GM12873 (cell line): ENCODE data around the gene AK4.
"Not testable (repeated sequence)": the region's sequence is repeated elsewhere in the genome, so short reads cannot be mapped to it uniquely, and the experiment has no call there.

Experiments
- CTCF ChIP-seq: IDR thresholded peaks from 2 replicates; pipeline ENCODE4 v1.5.1; 2012; ENCODE audit warnings: low read depth, mild to moderate bottlenecking, moderate library complexity, low read length, control low read depth; ENCODE audit not compliant: insufficient read depth; ENCODE audit errors: missing control alignments

Gene AK4

GRCh38 chr1:65148178-65148547 is at the start of gene AK4:
TSS of gene AK4 (plus strand) at chr1:65148203. CDS start at chr1:65148408, 205 bp downstream.
- TF ChIP-seq CTCF: not testable (repeated sequence)

- no peak for TF ChIP-seq CTCF
Observed at GRCh38 chr1:65103807-65104206, 44.2 kb upstream of the AK4 start.

- TF ChIP-seq CTCF: no peak
Observed at GRCh38 chr1:65104854-65105534, 43.0 kb upstream of the AK4 start.

DNA sequence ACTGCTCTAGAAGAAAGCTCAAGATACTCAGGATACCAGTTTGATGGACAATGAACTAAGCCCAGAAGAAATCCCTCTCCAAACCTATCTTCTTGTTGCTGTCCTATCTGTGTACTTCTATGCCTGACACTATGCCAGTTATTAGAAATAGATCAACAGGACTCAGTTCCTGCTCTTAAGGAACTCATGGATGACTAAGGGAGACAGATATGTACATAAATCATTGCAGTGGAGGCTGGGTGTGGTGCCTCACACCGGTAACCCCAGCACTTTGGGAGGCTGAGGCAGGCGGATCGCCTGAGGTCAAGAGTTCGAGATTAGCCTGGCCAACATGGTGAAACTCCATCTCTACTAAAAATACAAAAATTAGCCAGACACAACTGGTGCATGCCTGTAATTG is 42.4 kb upstream of the AK4 start:
- no peak for TF ChIP-seq CTCF

DNA sequence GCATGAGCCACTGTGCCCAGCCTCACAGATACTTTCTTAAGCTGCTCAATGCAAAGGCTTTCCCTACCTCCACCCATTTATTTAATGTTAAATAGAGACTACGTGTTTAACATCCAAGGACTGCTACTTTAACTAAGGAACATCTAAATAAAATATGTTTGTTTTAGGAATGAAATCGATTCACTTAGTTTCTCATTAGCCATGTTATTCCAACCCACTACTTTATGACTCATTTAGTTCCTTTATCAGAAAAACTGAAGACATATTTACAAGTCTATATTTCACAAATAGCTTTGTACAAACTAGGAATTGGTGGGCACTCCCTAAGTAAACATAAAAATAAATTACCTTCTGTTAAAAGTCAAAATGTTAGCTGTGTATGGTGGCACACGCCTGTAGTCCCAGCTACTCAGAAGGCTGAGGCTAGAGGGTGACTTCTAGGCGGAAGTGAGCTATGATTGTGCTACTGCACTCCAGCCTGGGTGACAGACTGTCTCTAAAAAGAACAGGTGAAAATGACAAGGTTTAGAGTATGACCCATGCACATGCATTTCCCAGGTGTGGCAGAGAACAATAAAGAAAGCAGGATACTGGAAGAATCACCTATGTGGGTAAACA is 39.9 kb upstream of the AK4 start:
- no peak for TF ChIP-seq CTCF

- no peak for TF ChIP-seq CTCF
Observed at GRCh38 chr1:65109487-65109886, 38.5 kb upstream of the AK4 start.

- no peak for TF ChIP-seq CTCF
Observed at GRCh38 chr1:65112811-65113210, 35.2 kb upstream of the AK4 start.
